Left ventricle myocardium superior (tissue), 1 donor: Measurements from ENCODE around the gene HOXC12. TPM values are rescaled to one million over a fixed set of nuclear protein-coding genes. Genes with fewer than 3 reads are reported as not detected.

ENCODE experiments used
- ATAC-seq: fragments of 200-7000 bp; cut with Tn5 transposase; one replicate; pipeline ENCODE4 v1.9.1; 2020; ENCODE audit warnings: mild to moderate bottlenecking, moderate library complexity
- DNase-seq: peaks from one replicate; pipeline ENCODE4 v3.0.0-alpha.2; 2020
- intact Hi-C: fragments of 100-400 bp; cut with micrococcal nuclease; formaldehyde crosslinking; loops from one replicate; pipeline ENCODE4 v1.11.0; 2022
- microRNA-seq: library from miRNA; unstranded; fragments of <30 nt; microRNA quantifications from one replicate; pipeline ENCODE4 v1.2.0, GENCODE V29; 2020; ENCODE audit warnings: borderline number of aligned reads
- total RNA-seq: library from RNA; stranded (reverse); fragmentation: NEBNext Ultra II Directional; extraction: Animal tissue kit (Norgen Biotek cat#: 25700); gene quantifications from one replicate; pipeline ENCODE4 v1.2.1, GENCODE V29; 2021
- donor health status: DM: no; HTN: yes; CAD: no; lungs with severe emphysema.

HOXC12 gene
- total RNA-seq, 1 donor from 2014 or later, result not detected

DNA sequence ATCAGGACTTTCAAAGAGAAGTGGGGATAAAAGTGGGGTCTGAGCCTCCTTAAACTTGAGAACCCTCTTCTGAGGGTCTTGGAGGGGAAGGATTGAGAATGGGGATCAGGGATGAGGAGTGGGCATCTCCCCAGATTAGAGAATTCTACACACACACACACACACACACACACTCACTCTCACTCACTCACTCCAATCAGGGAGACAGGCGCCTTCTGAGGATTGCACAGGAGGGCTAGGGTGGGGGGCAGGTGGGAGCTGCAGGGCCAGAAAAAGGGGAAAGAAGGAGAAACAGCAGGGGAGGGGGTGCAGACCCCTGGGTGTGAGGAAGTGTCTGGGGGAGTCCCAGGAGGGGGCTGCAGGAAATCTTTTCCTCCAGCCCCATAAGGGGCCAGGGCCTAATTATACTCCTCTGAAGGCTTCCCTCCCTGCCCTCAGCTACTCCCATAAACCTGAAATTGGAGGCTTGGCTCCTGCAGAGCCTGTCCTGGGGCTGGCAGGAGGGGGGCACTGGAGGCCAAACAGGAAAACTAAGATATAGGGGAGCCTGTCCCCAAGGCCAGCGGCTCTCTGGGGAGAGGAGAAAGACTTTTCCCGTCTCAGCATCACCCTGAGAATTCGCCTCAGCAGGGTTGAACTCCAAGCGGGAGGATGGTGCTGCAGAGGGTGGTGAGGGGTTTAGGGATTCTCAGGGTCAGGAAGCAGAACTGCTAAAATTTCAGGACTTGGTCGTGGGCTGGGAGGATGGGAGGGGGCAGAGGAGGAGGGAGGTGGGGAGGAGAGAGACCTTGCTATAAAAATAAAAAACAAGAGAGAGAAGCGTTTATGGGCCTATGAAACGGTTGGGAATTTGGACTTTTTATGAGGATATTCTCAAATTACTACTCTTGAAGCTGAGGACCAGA, 46.8 kb downstream of the HOXC12 start:
- intact Hi-C loops, result no loop called here
- ATAC-seq, result no peak
- DNase-seq, result no peak

- DNase-seq (no peak), ATAC-seq (no peak)
- intact Hi-C loops, result no loop called here
These were observed 47.7 kb downstream of the HOXC12 start for GRCh38 chr12:54002278-54002914.

- intact Hi-C loops, result no loop called here
- ATAC-seq (no peak), DNase-seq (no peak)
These were observed 48.2 kb downstream of the HOXC12 start for GRCh38 chr12:54002915-54003389.

GRCh38 chr12:54003625-54004024, 48.9 kb downstream of the HOXC12 start:
- no peak for ATAC-seq
- intact Hi-C loops, result no loop called here
- DNase-seq, result no peak

- DNase-seq, result no peak
- ATAC-seq, result no peak
- intact Hi-C loops, result no loop called here
These were observed 49.5 kb downstream of the HOXC12 start for GRCh38 chr12:54004063-54004840.

DNA sequence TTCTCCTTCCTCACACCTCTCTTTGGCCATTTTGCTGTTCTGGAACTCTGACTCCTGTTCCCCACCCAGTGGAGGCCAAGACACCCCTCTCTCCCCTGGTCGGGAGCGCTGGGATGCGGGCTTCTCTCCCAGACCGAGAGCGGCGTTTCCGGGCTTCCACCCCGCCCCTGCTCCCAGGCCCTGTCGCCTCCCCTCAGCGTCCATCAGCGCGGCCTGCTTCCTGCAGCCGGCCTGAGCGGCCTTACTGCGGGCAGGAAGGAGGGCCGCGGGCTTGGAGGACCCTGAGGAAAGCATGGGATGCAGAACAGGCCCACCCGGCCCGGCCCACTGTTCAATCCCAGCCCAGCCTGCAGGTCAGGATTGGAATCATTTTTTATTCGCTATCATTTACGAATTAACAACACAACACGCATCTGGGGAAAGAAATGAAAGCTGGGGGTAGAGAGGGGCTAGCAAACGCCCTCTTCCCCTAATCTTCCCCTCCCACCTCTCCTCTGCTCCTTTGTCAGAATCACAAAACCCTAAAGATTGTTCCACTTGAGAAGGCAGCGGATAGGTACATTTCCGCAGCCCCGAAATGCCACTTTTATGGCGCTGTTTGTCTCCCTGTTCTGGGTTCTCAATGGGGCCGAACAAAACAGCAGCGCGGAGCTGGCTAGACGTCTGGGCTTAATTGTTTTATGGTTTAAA, 50.3 kb downstream of the HOXC12 start:
- DNase-seq, result no peak
- intact Hi-C loops, result loop anchor here (5.0 kb wide), 1 partner anchor 197 kb away; no protein-coding TSS in a partner anchor
- ATAC-seq, result no peak

GRCh38 chr12:54005531-54005852, 50.8 kb downstream of the HOXC12 start:
- intact Hi-C loops, result loop anchor here (5.0 kb wide), 1 partner anchor 197 kb away; no protein-coding TSS in a partner anchor
- no peak for ATAC-seq
- no peak for DNase-seq

DNA sequence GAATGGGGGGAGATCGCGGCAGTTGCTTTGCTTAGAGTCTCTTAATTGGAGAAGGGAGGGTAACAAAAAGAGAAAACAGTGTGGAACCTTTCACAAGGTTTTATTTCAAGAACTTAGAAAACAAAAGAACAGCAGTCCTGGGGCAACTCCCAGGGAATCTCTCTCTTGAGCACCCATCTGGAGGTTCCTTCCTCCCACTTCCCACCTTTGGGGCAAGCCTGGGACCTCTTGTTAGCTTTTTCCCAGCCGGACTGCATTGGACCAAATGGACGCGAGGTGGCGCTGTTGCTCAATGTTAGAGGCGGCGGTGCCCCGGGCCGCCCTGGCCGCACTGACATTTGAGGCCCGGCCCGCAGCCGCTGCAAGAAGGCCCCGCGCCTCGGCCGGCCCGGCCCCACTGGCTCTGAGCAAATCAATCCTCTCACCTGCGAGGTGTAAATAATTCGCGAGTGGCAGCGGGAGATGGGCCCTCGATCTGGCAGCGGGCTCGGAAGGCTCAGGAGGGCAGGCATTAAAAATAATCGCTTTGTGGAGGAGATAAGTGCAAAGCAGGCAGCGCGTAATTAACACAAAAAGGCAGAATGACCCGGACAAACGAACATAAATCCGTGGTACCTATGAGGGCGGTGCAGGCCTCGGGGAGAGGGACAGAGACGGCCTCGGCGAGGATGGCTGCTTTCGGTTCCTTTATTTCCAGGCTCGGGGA, 51.3 kb downstream of the HOXC12 start:
- peak; percentile 96 for ATAC-seq
- DNase-seq, result peak; percentile 92
- intact Hi-C loops, result loop anchor here (5.0 kb wide), 1 partner anchor 196 kb away; no protein-coding TSS in a partner anchor

DNA sequence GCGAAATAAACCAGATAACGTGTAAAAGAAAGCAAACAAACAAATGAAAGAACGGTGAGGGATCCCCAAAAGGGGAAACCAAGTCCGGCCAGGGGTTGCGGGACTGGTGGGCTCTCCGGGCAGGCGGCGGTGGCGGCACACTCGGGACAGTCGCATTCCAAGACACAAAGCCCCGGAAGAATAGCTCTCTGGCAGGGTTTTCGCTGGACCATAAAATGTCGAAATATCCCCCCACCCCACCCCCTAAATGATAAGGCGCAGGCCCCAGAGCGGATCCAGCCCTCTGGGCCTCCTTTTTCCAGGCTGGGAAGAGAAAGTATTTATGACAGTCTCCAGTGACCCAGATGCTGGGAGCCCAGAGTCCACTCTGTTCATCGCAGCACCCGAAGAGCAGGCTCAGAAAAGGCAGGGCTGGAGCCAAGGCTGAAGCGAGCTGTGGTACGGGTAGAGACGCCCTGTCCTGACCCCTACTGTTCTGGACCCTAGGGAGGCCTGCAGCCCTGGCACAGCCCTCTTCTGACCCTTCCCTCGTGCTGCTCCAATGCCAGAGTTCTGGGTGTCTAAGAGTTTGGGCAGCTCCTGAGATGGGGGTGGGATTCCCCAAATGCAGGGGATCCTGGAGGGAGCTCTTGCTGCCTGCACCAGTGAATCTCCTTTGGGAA, 52.0 kb downstream of the HOXC12 start:
- ATAC-seq (peak; percentile 22), DNase-seq (no peak)
- intact Hi-C loops, result loop anchor here (5.0 kb wide), 1 partner anchor 196 kb away; no protein-coding TSS in a partner anchor

- intact Hi-C loops, result loop anchor here (5.0 kb wide), 1 partner anchor 195 kb away; no protein-coding TSS in a partner anchor
- no peak for ATAC-seq
- no peak for DNase-seq
These were observed 53.0 kb downstream of the HOXC12 start for GRCh38 chr12:54007538-54008259.

GRCh38 chr12:54008260-54008552, 53.5 kb downstream of the HOXC12 start:
- intact Hi-C loops, result loop anchor here (5.0 kb wide), 1 partner anchor 194 kb away; no protein-coding TSS in a partner anchor
- DNase-seq (no peak), ATAC-seq (no peak)

Small RNA genes within 50 kb of the gene (microRNA-seq; reads per million reads assigned to microRNA genes)
- gene MIR196A2, result 4.9 reads per million

Other genes starting within 250 kb of the HOXC12 start
- gene CALCOCO1, start 227.5 kb upstream of the HOXC12 start, total RNA-seq, result 210 TPM
- 2.4 TPM for gene CISTR, start 202.9 kb upstream of the HOXC12 start, total RNA-seq
- not detected for gene HOXC13, start 16.1 kb upstream of the HOXC12 start, total RNA-seq
- gene HOXC11, start 18.2 kb downstream of the HOXC12 start, total RNA-seq, result not detected
- gene HOTAIR, start 20.1 kb downstream of the HOXC12 start, total RNA-seq, result not detected
- not detected for gene HOXC10, start 30.2 kb downstream of the HOXC12 start, total RNA-seq
- gene HOXC9, start 45.3 kb downstream of the HOXC12 start, total RNA-seq, result not detected
- gene HOXC8, start 54.1 kb downstream of the HOXC12 start, total RNA-seq, result not detected
- 0.15 TPM for gene HOXC6, start 73.5 kb downstream of the HOXC12 start, total RNA-seq
- gene HOXC5, start 78.1 kb downstream of the HOXC12 start, total RNA-seq, result not detected
- not detected for gene HOXC4, start 98.9 kb downstream of the HOXC12 start, total RNA-seq
- 17.0 TPM for gene SMUG1, start 234.1 kb downstream of the HOXC12 start, total RNA-seq